Stimulated activated CD8-positive, alpha-beta memory T cell treated with anti-CD3 and anti-CD28 coated beads, Interleukin-7, amount 100 ng/mL, for 4 hours (primary cell): ENCODE data around the gene HDGF.

Source experiments
- DNase-seq, 2 donors: peaks; one replicate each; pipeline ENCODE4 v3.0.0-alpha.2; 2020; ENCODE audit warnings: low read depth in 2 of 2

HDGF gene

DNA sequence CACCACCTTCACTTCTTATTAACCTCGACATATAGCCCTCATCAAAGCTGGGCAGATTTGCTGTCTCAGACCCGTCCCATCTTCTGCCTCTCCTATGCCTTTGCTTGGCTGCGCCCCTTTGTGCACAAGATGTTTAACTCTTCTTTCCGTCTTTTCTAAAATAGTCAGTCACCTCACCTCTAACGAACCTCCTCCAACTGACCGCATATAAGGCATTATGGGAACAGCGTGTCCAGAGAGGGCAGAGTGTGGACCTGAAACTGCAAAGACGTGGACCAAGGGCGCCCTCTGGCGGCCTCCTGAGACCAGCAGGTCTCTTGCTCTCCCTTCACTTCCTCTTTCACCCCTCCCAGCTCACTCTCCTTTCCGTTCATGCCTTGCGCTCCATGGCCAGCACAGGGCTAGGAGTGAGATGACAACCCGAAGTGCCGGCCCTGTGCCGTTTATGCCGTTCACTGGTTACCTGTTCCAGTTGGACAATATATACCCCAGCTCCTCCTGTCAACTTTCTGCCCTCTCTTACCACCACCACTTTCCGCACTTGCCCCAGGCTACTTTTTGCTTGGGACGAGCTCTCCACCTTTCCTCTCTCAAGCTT, 25.7 kb downstream of the HDGF start:
- peak; percentile 61 to 66 for DNase-seq

- no peak for DNase-seq
Measured at GRCh38 chr1:156721535-156721934, 29.9 kb downstream of the HDGF start.

DNA sequence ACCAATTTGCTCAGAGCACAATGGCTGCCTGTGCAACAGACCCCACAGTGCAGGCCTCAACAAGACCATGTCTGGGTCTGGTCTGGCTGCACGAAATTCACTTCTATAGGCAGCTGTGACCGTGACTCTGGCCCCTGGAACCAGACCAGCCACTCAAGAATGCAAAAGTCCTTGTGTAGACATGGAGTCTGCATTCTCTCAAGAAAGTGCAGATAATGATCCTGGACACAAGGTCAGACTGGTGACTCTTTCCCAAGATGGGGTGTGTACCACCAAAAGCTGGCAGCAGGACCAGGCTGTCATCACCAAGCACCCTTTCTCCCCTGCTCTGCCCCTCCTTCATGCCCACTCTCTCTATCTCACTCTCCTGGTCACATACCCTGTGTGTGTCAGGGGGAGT, 30.3 kb downstream of the HDGF start:
- DNase-seq: no peak

DNA sequence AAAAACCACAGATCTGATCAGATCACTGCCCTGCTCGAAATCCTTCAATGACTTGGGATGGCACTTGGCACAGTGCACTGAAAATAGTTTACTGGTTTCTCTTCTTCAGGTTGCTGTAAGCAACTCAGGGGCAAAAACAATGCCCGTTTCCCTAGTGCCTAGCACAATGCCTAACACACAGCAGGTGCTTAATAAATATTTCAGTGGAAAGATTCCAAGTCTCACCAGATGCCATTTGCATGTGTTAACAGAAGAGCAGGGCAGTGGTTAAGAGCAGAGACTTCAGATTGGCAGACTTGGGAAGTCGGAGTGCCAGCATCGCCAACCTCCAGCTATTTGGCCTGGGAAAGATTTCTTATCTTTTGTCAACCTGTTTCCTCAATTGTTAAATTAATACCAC, 34.1 kb downstream of the HDGF start:
- DNase-seq: no peak

DNA sequence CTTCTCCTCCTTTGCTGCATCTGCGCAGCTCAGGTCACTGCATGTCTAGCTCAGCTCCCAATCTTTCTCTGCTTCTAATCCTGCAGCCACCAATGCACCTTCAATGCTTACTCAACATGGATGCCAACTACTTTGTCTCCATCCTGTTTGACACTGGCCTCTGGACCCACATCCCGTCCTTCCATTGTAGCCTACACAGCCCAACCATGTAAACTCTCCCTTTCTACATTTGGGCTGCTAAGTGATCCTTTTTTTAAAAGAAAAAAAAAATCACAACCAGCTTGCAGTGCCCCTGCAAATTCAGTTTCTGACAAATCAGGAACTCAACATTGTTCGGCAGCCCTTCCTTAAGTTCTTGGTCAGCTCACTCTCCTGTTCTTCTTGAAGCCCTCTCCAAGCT, 36.6 kb downstream of the HDGF start:
- no peak for DNase-seq

- no peak for DNase-seq
Measured at GRCh38 chr1:156712626-156713025, 38.8 kb downstream of the HDGF start.

DNA sequence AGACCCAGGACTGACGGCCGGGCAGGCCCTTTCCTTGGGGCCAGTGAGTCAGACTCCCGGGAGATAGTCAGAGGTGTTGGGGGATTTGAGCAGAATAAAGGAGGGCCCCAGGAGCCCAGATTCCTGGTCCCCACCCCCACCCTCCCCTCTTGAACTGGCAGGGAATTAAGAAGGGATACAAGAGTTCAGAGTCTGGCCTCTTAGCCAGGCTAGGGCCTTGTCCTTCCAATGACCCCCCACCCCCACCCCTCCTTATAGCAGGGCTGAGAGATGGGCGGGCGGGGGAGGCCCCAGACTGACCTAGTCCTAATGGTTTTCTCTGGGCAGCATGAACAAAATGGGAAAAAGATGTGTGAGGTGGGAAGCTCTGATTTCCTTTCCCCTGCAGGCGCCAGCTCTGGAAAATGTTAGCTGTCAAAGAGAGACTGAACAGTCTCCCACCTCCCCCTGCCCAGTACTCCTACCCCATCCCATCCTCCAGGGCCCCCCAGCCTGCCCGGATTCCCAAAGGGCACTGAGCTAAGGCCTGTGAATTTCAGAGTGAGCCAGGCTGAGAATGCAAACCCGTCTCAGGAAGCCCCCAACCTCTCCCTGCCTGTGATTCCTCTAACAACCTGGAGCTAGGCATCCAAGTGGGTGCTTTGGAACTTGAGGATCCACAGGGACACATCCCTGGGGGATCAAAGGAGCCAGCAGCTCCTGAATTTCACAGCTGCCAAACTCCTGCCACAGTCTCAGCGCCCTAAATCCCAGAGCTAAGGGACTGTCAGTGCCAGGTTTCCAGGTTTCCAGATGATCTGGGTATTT, 40.3 kb downstream of the HDGF start:
- DNase-seq: no peak

- no peak for DNase-seq
Measured at GRCh38 chr1:156709757-156710489, 41.6 kb downstream of the HDGF start.

- no peak for DNase-seq
Measured at GRCh38 chr1:156709031-156709430, 42.4 kb downstream of the HDGF start.

DNA sequence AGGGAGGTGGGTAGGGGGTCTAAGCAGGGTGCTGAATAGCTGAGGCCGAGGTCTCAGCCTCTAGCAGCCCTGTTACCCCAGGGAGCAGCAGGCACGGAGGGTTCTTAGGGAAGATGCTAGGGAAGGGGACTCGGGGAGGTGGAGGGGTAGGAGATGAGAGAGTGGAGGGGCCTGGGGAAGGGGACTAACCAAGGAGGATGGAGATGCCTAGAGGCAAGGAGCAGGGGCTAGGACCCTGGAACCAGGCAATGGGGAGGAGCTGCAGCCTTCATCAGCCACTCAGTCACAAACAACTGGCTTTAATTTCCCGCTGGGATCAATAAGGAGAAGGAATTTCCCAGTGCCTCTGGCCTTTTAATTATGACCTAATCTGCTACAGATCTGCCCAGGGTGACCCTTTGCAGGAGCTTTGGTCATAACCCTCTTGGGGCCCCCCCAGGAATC, 43.2 kb downstream of the HDGF start:
- no peak for DNase-seq

DNA sequence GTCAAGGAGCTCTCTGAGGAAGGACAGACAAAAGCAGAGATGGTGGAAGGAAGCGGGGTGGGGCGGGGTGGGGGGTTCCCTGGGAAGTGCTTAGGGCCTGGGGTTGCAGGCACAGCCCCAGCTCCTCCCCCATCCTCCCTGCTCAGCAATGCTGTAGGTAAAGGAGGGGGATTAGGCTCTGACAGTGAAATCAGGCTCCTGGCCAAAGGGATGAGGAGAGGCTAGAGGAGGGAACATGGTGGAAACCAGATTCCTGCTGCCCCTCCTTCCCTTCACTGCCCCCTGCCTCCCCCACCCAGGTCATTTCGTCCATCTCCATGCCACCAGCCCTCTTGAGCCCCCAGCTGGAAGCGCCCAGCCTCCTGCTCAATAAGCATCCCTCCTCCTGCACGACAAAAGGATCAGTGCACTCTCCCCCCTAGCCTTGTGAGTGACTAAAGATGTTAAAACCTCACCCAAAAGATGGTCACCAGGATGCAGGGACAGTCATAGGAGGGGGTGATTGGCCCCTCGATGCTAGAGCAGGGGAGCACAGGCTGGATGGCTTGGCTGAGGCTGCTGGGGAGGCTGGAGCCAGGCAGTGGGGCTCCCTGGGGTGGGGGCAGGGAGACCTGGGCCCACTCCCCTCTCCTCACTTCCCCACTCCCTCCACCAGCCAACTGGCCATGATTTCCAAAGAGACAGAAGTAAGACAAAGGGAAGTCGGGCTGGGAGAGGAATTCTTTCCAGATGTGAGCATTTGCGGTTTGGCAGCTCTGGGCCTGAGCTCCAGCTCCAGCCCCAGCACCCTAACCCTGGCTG, 43.9 kb downstream of the HDGF start:
- no peak for DNase-seq

GRCh38 chr1:156706657-156707416, 44.6 kb downstream of the HDGF start:
- no peak for DNase-seq

DNA sequence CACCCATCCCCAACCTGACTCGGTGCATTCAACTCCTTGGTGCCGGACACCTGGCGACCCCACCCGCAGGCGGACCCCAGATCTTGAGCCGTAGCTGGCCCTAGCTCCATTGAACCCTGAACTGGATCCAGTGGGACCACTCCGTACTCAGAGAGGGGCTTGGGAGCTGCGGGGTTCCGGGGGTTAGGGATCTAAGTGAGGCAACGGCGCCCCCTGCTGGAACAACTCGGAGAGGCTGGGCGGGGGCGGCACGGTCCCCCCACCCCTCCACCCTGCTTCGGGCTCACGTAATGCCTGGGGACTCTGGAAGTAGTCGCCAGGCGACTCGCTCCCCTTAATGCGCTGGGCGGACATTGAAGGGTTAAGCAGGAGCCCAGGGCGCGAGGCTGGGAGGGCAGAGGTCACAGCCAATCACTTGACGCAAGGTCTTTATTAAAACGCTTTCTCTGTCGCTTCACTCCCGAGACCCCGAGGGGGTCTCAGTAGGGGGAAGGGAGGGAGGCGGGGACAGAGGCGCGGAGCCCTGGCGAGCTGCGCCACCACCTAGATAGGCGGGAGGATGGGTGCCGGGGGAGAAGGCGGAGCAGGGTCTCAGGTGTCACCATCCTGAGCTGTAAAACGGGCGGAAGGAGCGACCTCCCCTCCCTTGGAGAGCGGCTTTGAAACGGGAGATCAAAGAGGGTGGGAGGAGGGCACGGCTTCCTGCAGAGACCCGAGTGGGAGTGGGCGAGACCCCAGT, 45.4 kb downstream of the HDGF start:
- peak in 1 of 2 donors; percentile 44 for DNase-seq

DNA sequence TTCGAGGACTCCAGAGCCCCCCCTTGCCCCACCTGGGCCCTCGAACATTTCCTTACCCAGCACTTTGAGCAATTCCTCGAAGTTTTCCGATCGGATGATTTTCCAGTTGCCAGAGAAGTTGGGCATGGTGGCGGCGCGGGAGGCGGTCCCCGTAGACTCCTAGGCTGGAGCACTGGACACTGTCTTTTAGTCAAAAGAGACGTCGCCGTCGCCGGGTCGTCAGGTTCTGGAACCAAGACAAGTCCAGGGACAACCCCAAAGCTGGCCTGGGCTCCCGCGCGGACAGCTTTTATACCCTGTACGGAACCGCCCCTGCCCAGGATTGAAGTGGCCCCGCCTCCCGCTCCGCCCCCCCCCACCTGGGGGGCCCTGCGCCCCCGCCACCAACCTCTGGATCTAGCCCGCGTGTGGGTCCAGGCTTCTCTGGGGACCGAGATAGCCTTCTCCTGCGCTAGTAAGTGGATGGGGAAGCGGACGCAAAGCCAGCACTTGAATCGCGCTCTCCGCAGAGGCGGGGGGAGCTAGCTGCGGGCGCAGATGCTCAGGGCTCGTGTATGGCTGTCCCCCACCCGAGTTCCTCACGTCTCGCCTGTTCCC, 46.1 kb downstream of the HDGF start, which contains the start of gene CRABP2:
Gene CRABP2, minus strand, starts transcription at position 263 of the 597 bp plus-strand sequence. Its CDS starts 137 bp downstream, at position 126.
- no peak for DNase-seq

GRCh38 chr1:156704930-156705320, 46.5 kb downstream of the HDGF start:
- peak in 1 of 2 donors; percentile 36 for DNase-seq

DNA sequence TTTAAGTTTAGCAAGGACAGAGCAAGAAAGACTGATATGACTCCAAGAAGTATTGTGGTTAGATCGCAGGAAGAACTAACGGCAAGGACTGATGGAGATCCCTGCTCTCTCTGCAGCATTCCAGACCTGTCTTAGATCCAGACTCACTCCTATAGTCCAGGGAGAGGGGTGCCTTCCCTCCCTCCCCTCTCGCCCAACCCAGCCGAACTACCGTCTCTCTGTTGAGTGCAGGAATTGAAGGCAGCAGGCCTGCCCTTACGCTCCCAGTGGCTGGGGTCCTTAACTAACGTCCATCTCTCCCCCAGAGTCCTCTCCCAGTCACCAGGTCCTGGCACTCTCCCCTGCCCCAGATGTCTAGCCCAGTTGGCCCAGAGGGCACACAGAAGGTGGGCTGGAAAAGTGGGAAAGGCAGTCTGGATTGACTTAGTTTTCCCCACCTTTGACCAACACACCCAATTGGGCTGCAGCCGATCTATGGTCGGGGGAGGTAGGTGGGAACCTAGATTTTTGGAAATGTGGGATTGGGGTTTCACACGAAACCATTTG, 47.2 kb downstream of the HDGF start:
- DNase-seq: no peak

DNA sequence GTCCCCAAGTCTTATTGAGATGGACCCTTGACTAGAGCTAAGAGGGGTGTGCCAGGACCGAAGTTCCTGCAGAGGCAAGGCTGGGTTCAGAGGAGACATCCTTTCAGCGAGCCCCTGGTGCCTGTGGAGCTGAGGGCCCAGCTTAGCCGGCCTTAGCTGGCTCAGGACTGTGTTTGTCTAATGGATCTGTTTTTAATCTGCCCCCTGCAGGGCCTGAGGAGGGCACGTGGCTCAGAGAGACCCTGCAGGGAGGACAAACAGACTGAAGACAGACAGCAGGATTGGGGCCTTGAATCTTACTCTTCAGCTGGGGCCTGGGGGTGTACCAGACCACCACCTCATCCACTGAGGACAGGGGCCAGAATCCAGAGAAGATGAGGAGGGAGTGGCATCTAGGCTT, 47.7 kb downstream of the HDGF start:
- no peak for DNase-seq

DNA sequence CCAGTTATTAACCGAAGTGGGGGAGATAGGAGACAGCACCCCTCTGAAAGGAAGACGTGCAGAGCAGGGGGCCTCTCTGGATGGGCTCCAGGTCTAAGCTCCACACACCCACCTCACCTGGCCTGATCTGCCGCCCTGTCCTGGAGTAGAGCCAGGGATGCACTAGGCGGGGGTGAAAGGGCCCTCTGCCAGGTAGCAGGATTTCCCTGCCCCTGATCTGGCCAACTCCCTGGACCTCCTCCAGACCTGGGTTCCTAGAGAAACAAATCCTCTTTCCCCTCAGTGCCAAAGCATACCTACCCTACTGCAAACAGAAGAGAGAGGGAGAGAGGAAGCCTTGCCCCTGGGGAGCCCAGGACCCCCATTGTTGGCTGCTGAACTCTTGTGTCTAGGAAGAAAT, 48.1 kb downstream of the HDGF start:
- DNase-seq: no peak

- DNase-seq: no peak
Measured at GRCh38 chr1:156700736-156701531, 50.5 kb downstream of the HDGF start.
